ENCODE results near the gene WEE2.

GRCh38 chr7:141715018-141715417 is 6.9 kb downstream of the WEE2 start:
- TF ChIP-seq CTCF (IDR thresholded peaks at IDR 0.05) (no peak), POLR2AphosphoS5 (IDR thresholded peaks at IDR 0.05) (no peak)

Measured in suprapubic skin (tissue), 3 donors.